Smooth muscle cell (in vitro differentiated cells): ENCODE results near the gene SCD5. TPM values are rescaled to one million over a fixed set of nuclear protein-coding genes. Genes with fewer than 3 reads are reported as not detected.

Experiments
- DNase-seq: peaks from one replicate; lab custom pipeline; 2025; ENCODE audit not compliant: unreplicated experiment; lab: John Stamatoyannopoulos, UW
- H2AFZ ChIP-seq: fragments of 200-600 bp; sonication (generic); 2 replicates; pipeline ENCODE4 v1.6.0; 2016; ENCODE audit warnings: antibody characterized with exemption, low read depth, mild to moderate bottlenecking
- H3F3A ChIP-seq: fragments of 200-600 bp; sonication (generic); 2 replicates; pipeline ENCODE4 v1.6.0; 2017; ENCODE audit warnings: antibody characterized with exemption, low read depth
- H3K27ac ChIP-seq: fragments of 200-600 bp; sonication (generic); 2 replicates; pipeline ENCODE4 v1.5.1; 2016; ENCODE audit warnings: low read depth, mild to moderate bottlenecking
- H3K27me3 ChIP-seq: fragments of 200-600 bp; sonication (generic); 2 replicates; pipeline ENCODE4 v1.6.1; 2016; ENCODE audit warnings: low read depth, mild to moderate bottlenecking
- H3K36me3 ChIP-seq: fragments of 200-600 bp; sonication (generic); 2 replicates; pipeline ENCODE4 v1.5.1; 2016; ENCODE audit warnings: low read depth
- H3K4me1 ChIP-seq: fragments of 200-600 bp; sonication (generic); 2 replicates; pipeline ENCODE4 v1.5.1; 2016; ENCODE audit warnings: low read depth
- H3K4me2 ChIP-seq: fragments of 200-600 bp; sonication (generic); 2 replicates; pipeline ENCODE4 v1.6.0; 2016; ENCODE audit warnings: mild to moderate bottlenecking
- H3K4me3 ChIP-seq: fragments of 200-600 bp; sonication (generic); 2 replicates; pipeline ENCODE4 v1.5.1; 2016; ENCODE audit warnings: mild to moderate bottlenecking
- H3K79me2 ChIP-seq: fragments of 200-600 bp; sonication (generic); 2 replicates; pipeline ENCODE4 v1.6.0; 2016; ENCODE audit warnings: low read depth, mild to moderate bottlenecking
- H3K9ac ChIP-seq: fragments of 200-600 bp; sonication (generic); 2 replicates; pipeline ENCODE4 v1.6.0; 2016; ENCODE audit warnings: low read depth
- H3K9me3 ChIP-seq: fragments of 200-600 bp; sonication (generic); replicated peaks from 2 replicates; pipeline ENCODE4 v1.5.1; 2016; ENCODE audit warnings: low read depth
- H4K20me1 ChIP-seq: fragments of 200-600 bp; sonication (generic); 2 replicates; pipeline ENCODE4 v1.6.0; 2016; ENCODE audit warnings: low read depth
- CTCF ChIP-seq: fragments of 200-600 bp; sonication (generic); IDR thresholded peaks from 2 replicates; pipeline ENCODE4 v1.5.1; 2017; ENCODE audit warnings: borderline replicate concordance, mild to moderate bottlenecking, antibody characterized with exemption; ENCODE audit not compliant: insufficient read depth, poor library complexity, severe bottlenecking
- WGBS: methylation state at CpG from one replicate; pipeline ENCODE4 v1.1.7; 2016; ENCODE audit warnings: low lambda C conversion rate; 5-methylcytosine and 5-hydroxymethylcytosine counted together
- microRNA counts: library from miRNA; unstranded; fragments of <30 nt; microRNA quantifications from one replicate; lab custom pipeline; 2016
- microRNA-seq: library from miRNA; unstranded; fragments of <30 nt; microRNA quantifications from one replicate; pipeline ENCODE4, GENCODE V29; 2016; ENCODE audit warnings: borderline number of aligned reads
- polyA plus RNA-seq: library from polyadenylated mRNA; unstranded; fragments of >200 nt; fragmentation: Nextera tagmentation; extraction: Ambion mirVana; gene quantifications from 2 replicates; pipeline ENCODE4 v1.2.1, GENCODE V29; 2016
- small RNA-seq: library from RNA; depleted of rRNA; stranded (forward); fragments of <200 nt; gene quantifications from one replicate; pipeline ENCODE3, GENCODE V24; 2014
- total RNA-seq: library from RNA; depleted of rRNA; stranded (reverse); fragments of >200 nt; gene quantifications from 2 replicates; pipeline ENCODE4 v1.2.3, GENCODE V29; 2014

SCD5 gene
- total and polyA plus RNA-seq, 2 experiments from 2014 or later, result 9.2 to 24.3 TPM

GRCh38 chr4:82579932-82580331 lies 218.7 kb downstream of the SCD5 start:
- H3K27ac ChIP-seq, result no peak overlapping the region
- no peaks in the 10 kb centered on the region for H3K27me3 ChIP-seq
- no peak overlapping the region for H3K4me3 ChIP-seq
- H2AFZ ChIP-seq, result no peak overlapping the region
- 96% methylated on average over 5 of the region's 5 CpGs for WGBS
- H3K36me3 ChIP-seq, result no peaks in the 10 kb centered on the region
- no peaks in the 10 kb centered on the region for H4K20me1 ChIP-seq
- H3K9ac ChIP-seq, result no peak overlapping the region
- TF ChIP-seq CTCF, result no peak
- no peaks in the 10 kb centered on the region for H3F3A ChIP-seq
- no peak for DNase-seq
- no peaks in the 10 kb centered on the region for H3K79me2 ChIP-seq
- H3K4me2 ChIP-seq, result no peak overlapping the region
- no peaks in the 10 kb centered on the region for H3K4me1 ChIP-seq
- H3K9me3 ChIP-seq, result no peaks in the 10 kb centered on the region

MicroRNA genes within 50 kb of the gene (microRNA counts, 767-probe panel; counts per million panel counts)
- microRNA hsa-miR-575 (lab: Ali Mortazavi, UCI), result 183 counts per million

Small RNA genes within 50 kb of the gene (microRNA-seq; reads per million reads assigned to microRNA genes)
- gene MIR575, result not detected

Small RNA genes within 50 kb of the gene (small RNA-seq; reads per million reads assigned to genes)
- gene MIR575, result not detected

Other genes with a start within 250 kb of the SCD5 start
- 0.81 and 8.0 TPM in 2 replicates for gene TMEM150C, start 236.8 kb downstream of the SCD5 start, total RNA-seq
- gene TMEM150C, start 236.8 kb downstream of the SCD5 start, polyA plus RNA-seq, result 0.55 and 1.7 TPM in 2 replicates
- gene SEC31A, start 92.4 kb upstream of the SCD5 start, total RNA-seq, result 490 TPM in 2 replicates
- 315 and 339 TPM in 2 replicates for gene SEC31A, start 92.4 kb upstream of the SCD5 start, polyA plus RNA-seq
- 4.4 and 7.8 TPM in 2 replicates for gene THAP9, start 101.9 kb upstream of the SCD5 start, total RNA-seq
- 1.2 and 2.2 TPM in 2 replicates for gene THAP9, start 101.9 kb upstream of the SCD5 start, polyA plus RNA-seq
- 24.1 and 25.1 TPM in 2 replicates for gene LIN54, start 212.0 kb upstream of the SCD5 start, total RNA-seq
- 3.9 and 5.0 TPM in 2 replicates for gene LIN54, start 212.0 kb upstream of the SCD5 start, polyA plus RNA-seq
- gene COPS4, start 236.4 kb upstream of the SCD5 start, total RNA-seq, result 55.5 and 69.8 TPM in 2 replicates
- 41.2 and 53.4 TPM in 2 replicates for gene COPS4, start 236.4 kb upstream of the SCD5 start, polyA plus RNA-seq